Stimulated activated CD8-positive, alpha-beta memory T cell treated with anti-CD3 and anti-CD28 coated beads, Interleukin-2, amount 100 ng/mL, for 48 hours (primary cell): ENCODE data around the gene KIAA1958.

Experiments used
- DNase-seq, 2 donors: peaks; one replicate each; pipeline ENCODE4 v3.0.0-alpha.2; 2020; ENCODE audit warnings: low read depth in 2 of 2

KIAA1958 gene

DNA sequence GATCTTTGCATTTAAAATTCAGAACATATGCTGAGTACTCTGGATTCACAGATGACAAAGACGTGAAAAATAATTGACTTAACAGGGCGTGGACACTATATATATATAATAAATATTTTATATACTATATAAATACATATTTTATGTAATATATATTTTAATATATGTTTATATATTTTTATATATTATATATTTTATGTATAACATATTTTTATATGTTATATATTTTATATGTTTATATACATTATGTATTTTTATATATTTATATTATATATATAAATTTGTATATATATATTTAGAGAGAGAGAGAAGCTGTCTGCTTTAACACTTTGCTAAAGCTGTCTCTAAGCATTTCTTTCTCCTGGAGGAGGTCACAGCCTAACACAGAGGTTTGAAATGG is 118.2 kb downstream of the KIAA1958 start:
- no peak for DNase-seq

DNA sequence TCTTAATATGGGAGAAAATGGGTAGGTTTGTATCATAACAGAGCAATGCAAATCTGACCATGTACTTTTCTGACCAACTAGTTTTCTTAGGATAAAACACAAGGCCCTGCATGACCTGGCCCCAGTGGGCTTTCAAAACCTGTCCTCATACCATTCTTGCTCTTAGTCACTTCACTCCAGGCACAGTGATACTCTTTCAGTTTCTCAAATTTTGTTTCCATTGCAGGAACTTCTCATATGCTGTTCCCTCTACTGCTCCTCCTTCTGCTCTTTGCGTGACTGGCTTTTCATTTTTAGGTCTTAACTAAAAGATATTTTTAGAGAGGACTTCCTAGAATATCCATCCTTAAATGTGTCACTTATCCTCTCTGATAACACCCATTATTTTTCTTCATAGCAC is 118.9 kb downstream of the KIAA1958 start:
- no peak for DNase-seq

GRCh38 chr9:112605963-112606699 is 119.5 kb downstream of the KIAA1958 start:
- no peak for DNase-seq

- DNase-seq = no peak
Observed at GRCh38 chr9:112608851-112609250, 122.2 kb downstream of the KIAA1958 start.

- DNase-seq = no peak
Observed at GRCh38 chr9:112615584-112616266, 129.1 kb downstream of the KIAA1958 start.

DNA sequence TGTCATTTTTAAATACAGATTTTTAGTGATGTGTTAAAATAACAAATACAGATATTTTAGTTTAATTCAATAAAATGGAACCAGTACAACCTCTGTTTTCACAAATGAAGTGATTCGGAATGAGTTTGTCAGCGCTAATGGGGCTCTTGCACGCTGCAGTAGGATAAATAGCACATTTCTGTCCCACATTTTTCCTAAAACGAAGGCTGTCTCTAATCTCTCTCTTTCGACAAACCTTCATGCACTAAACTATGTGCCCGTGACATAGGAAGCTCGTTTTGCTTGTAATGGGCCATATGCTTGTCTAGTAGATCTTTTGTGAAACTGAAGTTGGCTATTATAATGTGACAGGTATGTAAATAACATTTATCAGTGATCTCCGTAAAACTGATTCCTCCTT is 130.7 kb downstream of the KIAA1958 start:
- no peak for DNase-seq

- no peak for DNase-seq
Observed at GRCh38 chr9:112618385-112619009, 131.9 kb downstream of the KIAA1958 start.

DNA sequence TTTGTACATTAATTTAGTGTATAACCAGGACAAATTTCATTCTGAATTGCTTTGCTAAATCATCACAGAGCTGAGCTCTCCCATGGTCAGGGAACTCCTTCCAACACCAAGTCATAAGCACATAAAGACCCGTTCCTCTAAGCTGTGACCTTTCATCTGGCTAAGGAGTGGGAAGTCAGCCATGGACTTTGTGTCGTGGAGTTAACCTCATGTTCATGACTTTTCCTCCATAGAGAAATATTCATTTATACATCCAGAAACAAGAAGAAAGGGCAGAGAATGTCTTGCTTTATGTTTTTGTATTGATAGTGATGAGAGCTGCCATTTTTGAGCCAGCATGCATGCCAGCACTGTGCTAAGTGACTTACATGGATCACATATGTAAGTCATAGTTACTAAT is 133.8 kb downstream of the KIAA1958 start:
- no peak for DNase-seq

DNA sequence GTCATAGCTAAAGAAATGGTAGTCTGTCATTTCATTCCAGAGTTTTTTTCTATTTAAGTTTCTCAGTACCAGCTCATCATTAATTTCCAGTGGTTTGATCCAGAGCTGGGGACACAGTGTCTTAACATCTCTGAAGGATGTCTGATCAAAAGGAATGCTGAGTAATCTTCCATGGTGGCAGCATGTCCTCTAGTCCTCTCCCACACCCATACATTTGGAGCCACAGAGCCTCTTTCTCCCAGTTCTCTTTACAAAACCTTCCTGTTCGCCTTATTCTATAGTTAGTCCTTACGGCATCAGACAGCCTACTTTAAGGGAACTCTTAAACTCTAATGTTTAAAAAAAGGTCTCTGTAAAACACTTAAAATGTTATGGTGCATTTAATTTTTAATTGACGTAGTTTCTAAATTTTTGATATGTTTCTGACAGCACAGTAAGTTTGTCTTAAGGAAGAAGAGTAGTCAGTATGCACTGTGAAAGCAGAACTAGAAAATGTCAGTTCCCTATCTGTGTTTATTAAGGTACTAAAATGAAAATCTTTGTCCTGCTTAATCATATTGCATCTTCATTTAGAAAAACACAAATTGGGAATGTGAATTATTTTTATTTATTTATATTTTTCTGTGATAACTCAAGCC is 134.5 kb downstream of the KIAA1958 start:
- no peak for DNase-seq

DNA sequence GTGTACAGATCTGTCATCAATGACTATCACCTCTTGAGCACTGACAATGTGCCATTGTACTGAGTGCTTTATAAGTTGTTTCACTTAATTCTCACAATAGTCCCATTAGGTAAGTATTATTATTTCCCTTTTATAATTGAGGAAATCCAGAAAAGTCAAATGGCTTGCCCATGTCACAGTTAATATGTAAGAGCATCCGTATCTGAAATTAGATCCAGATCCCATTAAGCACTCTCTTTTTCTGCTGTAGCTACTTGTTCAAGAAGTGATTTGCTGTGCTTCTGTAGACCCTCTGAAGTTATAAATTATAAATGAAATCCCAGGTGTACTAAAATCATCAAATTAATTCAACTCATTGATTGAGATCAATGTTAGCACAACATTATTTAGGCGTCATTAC is 136.6 kb downstream of the KIAA1958 start:
- DNase-seq = no peak

DNA sequence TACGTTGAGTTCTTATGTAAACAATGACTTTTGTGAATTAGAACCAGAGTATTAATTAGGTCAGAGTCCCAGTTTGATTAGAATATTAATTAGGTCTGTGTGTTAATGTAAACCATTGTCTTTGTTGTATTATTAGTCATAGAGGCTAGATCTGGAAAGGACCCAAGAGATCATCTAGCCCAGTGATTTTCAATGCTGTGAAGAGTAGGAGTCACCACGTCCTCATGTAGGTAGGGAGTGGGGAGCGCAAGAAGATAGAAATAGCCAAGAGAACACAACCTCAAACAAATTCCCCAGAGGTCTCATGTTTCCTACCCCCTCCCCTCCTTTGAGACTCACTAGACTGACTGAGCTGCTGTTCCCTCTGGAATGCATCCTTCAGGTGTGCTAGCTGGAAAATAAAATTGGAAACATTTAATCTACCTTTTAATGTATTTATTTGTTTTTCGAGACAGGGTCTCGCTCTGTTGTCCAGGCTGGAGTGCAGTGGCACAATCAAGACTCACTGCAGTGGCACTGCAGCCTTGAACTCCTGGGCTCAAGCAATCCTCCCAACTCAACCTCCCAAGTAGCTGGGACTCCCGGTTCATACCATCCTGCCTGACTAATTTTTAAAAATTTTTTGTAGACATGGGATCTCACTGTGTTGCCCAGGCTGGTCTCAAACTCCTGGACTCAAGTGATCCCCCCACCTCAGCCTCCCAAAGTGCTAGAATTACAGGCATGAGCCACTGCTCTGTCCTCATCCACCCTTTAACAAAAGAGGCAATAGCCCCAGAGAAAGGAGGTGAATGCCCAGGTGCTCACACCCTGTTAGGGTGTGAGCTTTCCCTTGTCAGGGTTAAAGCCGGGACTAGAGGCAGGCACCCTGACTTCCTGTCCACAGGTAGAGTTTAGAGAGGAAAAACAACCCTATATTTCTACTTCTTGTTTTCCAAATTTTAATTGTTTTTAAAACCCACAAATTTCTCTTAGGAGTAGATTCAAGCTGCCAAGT is 138.4 kb downstream of the KIAA1958 start:
- DNase-seq = no peak

- DNase-seq = no peak
Observed at GRCh38 chr9:112629671-112630485, 143.3 kb downstream of the KIAA1958 start.

DNA sequence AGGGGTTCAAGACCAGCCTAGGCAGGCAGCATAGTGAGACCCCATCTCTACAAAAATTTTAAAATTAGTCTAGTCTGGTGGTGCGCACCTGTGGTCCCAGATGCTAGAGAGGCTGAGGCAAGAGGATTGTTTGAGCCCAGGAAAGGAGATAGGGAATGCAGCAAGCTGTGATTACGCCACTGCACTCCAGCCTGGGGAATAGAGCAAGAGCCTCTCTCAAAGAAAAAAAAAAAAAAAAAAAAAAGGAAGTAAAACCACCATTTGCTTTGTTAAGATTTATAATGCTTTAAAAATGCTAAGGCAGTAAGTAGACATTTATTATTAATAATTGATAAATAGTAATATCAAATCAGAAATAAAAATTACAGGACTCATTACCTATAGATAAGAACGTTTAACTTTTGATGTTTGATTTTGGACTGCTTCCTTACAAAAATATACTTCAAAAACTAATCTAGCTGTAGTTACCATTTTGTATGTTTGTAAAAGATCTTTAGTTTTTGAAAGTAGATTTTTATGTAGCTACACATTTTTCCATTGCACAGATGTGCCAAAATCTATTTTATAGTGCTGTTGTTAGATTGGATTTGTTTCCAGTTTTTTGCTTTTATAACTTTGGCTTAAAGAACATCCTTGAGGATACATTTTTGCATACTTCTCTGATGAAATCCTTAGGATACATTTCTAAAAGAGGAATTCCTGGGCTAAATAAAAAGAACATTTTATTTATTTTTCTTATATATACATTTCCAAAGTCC is 144.9 kb downstream of the KIAA1958 start:
- no peak for DNase-seq

DNA sequence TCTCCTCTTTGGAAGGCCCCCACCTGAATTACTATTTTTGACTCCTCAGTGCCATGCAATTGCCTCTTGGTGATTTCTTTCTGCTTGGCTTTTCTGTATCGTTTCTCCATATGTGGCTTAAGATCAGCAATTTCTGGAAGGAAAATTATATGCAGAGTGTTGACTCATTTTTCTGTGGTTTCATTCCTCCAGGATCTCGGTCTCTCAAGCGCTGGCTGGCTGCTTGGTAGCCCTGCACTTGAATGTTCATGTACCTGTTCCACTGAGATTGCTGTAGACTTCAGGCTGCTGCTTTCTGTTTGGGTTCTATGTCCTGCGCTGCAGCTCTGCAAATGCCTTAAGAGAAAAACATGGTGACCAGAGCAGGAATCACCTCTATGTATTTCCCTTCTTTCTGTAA is 153.7 kb downstream of the KIAA1958 start:
- no peak for DNase-seq

DNA sequence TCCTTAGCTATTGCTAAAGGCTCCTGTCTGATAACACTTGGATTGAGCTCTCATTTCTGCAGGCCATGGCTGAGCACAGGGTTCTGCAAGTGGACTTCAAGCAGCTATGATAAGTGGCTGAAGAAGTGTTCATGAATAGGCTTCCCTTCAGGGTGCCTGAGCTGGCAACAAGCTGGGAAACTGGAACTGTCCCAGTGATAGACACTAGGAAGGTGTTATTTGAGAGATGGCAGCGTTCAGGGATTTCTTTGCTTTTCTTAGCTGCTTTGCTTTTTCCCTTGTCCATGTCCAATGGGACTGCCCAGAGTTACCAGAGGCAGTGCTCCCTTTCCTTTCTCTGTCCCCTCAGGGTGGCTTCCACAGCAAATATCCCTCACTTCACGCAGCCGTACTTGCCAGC is 155.5 kb downstream of the KIAA1958 start:
- no peak for DNase-seq

GRCh38 chr9:112647596-112647995 is 161.0 kb downstream of the KIAA1958 start:
- DNase-seq = no peak

DNA sequence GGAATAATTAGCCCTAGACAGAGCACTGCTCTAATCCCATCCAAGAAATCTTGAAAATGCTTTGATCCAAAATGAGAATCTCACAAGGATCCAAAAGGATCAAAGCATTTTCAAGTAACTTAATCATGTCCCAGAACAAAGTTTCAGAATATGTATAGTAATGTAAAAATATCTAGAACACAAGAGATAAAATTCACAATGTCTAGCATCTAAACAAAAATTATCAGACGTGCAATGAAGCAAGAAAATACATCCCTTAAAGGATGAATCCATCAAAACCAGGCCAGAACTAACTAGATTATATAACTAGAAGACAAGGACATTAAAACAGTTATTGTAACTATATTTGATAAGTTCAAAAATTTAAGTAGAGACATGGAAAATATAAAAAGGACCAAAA is 162.0 kb downstream of the KIAA1958 start:
- DNase-seq = no peak

GRCh38 chr9:112654282-112654681 is 167.7 kb downstream of the KIAA1958 start:
- DNase-seq = no peak

GRCh38 chr9:112655668-112656067 is 169.0 kb downstream of the KIAA1958 start:
- no peak for DNase-seq

DNA sequence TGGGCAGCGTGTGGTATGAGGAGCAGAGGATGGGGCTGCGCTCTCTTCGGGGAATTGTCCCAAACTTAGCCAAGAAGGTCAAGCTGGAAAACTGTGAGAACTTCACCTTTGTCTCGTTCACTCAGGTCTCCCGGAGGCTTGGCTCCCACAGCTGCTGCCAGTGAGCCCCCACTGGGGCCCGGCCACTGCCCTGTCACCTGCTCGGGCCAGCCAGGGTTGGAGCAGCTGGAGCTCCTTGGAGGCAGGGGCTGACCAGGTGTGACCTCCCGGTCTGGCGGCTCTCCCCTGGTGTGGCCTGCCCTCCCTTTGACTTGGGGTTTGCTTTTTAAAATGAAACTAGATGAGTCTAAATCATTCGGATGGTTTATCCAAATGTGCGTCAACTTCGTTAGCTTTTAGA is 173.3 kb downstream of the KIAA1958 start:
- no peak for DNase-seq
